Measurements from ENCODE around the gene ANKHD1. TPM values are rescaled to one million over a fixed set of nuclear protein-coding genes. Genes with fewer than 3 reads are reported as not detected.

ANKHD1 gene
- polyA plus RNA-seq, 1 donor from 2014 or later = 61.8 TPM

DNA sequence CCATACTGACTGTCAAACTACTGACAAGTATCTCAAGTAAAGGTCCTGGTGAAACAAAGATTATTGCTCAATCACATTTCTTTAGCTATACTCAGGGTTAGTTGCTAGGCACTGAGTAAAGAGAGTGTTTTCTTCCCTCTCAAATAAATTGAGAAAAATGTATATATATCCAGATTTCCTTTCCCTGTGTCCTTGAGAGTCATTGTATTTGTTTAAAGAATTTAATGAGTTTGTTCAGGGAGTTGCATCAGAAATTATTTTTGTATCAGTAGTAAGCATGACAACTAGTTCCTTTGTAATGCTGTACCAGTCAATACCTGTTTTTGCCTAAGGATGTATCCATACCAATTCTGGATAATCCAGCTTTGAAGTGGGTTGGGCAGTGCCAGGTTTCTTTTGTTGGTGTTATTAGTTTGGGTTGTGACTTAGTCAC lies 3.2 kb upstream of the ANKHD1 start:
- no peak overlapping the region for H3K4me2 ChIP-seq (ENCODE audit: low read length)

DNA sequence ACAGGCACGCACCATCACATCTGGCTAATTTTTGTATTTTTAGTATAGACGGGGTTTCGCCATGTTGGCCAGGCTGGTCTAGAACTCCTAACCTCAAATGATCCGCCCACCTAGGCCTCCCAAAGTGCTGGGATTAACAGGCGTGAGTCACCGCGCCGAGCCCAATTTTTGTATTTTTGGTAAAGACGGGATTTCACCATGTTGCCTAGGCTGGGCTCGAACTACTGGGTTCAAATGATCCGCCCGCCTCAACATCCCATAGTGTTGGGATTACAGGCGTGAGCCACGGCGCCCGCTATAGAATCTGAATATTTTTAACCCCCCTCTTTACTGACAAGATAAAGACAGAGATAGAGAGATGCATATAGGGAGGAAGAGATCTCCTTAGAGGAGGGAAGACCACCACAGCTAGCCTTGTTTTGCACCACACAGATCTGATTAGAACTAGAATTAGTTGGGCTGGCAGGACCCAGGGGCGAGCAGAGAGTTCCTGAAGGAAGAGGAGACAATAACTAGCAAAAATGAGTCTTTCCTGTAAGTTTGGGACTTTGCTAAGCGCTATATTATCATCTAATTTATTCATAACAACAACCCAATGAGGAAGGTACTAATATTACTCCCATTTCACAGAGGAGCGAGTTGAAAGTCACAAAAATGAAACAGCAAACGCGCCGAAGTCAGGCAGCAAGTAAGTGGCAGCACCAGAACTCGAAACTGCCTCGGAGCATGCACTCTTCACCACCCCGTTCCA lies 1.5 kb upstream of the ANKHD1 start:
- peak overlapping the region; percentile 92 for H3K27ac ChIP-seq (ENCODE audit: low read length)
- peak overlapping the region; percentile 63 for H3K4me2 ChIP-seq (ENCODE audit: low read length)
- H3K27me3 ChIP-seq (ENCODE audit: insufficient read depth, low read depth, low read length) = no peaks in the 10 kb centered on the region
- H3K36me3 ChIP-seq (ENCODE audit: insufficient read depth, low read length) = no peaks in the 10 kb centered on the region
- H3K9me3 ChIP-seq (ENCODE audit: low read length) = no peaks in the 10 kb centered on the region
- peak overlapping the region; percentile 90 for H3K4me3 ChIP-seq (ENCODE audit: low read length)
- peaks cover 31% of the 10 kb centered on the region for H3K79me2 ChIP-seq (replicated peaks; ENCODE audit: insufficient read depth, low read length)
- peak overlapping the region; percentile 80 for H3K9ac ChIP-seq (ENCODE audit: low read length)
- no peaks in the 10 kb centered on the region for H3K9me2 ChIP-seq (ENCODE audit: insufficient read depth, low read length)
- H4K20me1 ChIP-seq (ENCODE audit: insufficient read depth) = peaks cover 5% of the 10 kb centered on the region
- TF ChIP-seq, protein P1, sequence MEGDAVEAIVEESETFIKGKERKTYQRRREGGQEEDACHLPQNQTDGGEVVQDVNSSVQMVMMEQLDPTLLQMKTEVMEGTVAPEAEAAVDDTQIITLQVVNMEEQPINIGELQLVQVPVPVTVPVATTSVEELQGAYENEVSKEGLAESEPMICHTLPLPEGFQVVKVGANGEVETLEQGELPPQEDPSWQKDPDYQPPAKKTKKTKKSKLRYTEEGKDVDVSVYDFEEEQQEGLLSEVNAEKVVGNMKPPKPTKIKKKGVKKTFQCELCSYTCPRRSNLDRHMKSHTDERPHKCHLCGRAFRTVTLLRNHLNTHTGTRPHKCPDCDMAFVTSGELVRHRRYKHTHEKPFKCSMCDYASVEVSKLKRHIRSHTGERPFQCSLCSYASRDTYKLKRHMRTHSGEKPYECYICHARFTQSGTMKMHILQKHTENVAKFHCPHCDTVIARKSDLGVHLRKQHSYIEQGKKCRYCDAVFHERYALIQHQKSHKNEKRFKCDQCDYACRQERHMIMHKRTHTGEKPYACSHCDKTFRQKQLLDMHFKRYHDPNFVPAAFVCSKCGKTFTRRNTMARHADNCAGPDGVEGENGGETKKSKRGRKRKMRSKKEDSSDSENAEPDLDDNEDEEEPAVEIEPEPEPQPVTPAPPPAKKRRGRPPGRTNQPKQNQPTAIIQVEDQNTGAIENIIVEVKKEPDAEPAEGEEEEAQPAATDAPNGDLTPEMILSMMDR (IDR thresholded peaks at IDR 0.05; ENCODE audit: poor library complexity, severe bottlenecking) = no peak
- TF ChIP-seq MXI1 (conservative IDR thresholded peaks at IDR 0.05; ENCODE audit: poor library complexity, severe bottlenecking) (no peak), POLR2AphosphoS5 (IDR thresholded peaks at IDR 0.05) (no peak), RAD21 (conservative IDR thresholded peaks at IDR 0.05) (no peak), EP300 (conservative IDR thresholded peaks at IDR 0.05; ENCODE audit: poor library complexity, severe bottlenecking) (no peak), SMC3 (conservative IDR thresholded peaks at IDR 0.05; ENCODE audit: poor library complexity) (no peak), EZH2 (IDR thresholded peaks at IDR 0.05; ENCODE audit: borderline replicate concordance, insufficient read depth, low read length, poor library complexity, severe bottlenecking) (no peak), TAF1 (IDR thresholded peaks at IDR 0.05; ENCODE audit: low read depth) (no peak)
- TF ChIP-seq, protein P2, sequence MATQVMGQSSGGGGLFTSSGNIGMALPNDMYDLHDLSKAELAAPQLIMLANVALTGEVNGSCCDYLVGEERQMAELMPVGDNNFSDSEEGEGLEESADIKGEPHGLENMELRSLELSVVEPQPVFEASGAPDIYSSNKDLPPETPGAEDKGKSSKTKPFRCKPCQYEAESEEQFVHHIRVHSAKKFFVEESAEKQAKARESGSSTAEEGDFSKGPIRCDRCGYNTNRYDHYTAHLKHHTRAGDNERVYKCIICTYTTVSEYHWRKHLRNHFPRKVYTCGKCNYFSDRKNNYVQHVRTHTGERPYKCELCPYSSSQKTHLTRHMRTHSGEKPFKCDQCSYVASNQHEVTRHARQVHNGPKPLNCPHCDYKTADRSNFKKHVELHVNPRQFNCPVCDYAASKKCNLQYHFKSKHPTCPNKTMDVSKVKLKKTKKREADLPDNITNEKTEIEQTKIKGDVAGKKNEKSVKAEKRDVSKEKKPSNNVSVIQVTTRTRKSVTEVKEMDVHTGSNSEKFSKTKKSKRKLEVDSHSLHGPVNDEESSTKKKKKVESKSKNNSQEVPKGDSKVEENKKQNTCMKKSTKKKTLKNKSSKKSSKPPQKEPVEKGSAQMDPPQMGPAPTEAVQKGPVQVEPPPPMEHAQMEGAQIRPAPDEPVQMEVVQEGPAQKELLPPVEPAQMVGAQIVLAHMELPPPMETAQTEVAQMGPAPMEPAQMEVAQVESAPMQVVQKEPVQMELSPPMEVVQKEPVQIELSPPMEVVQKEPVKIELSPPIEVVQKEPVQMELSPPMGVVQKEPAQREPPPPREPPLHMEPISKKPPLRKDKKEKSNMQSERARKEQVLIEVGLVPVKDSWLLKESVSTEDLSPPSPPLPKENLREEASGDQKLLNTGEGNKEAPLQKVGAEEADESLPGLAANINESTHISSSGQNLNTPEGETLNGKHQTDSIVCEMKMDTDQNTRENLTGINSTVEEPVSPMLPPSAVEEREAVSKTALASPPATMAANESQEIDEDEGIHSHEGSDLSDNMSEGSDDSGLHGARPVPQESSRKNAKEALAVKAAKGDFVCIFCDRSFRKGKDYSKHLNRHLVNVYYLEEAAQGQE (IDR thresholded peaks at IDR 0.05; ENCODE audit: borderline replicate concordance) = no peak
- no peaks in the 10 kb centered on the region for H3F3A ChIP-seq (ENCODE audit: insufficient read depth, low read length, poor library complexity, severe bottlenecking)
- peak overlapping the region; percentile 77 for H2AFZ ChIP-seq (ENCODE audit: low read depth, low read length)

More for the DNA sequence above, 3.2 kb upstream of the ANKHD1 start:
- H3K27me3 ChIP-seq (ENCODE audit: insufficient read depth, low read depth, low read length) = no peaks in the 10 kb centered on the region
- H4K20me1 ChIP-seq (ENCODE audit: insufficient read depth) = no peaks in the 10 kb centered on the region
- H3K9ac ChIP-seq (ENCODE audit: low read length) = no peak overlapping the region
- H3K9me2 ChIP-seq (ENCODE audit: insufficient read depth, low read length) = no peaks in the 10 kb centered on the region
- H3K79me2 ChIP-seq (replicated peaks; ENCODE audit: insufficient read depth, low read length) = peaks cover 13% of the 10 kb centered on the region
- no peak overlapping the region for H3K4me3 ChIP-seq (ENCODE audit: low read length)
- no peaks in the 10 kb centered on the region for H3F3A ChIP-seq (ENCODE audit: insufficient read depth, low read length, poor library complexity, severe bottlenecking)
- H3K27ac ChIP-seq (ENCODE audit: low read length) = no peak overlapping the region
- no peaks in the 10 kb centered on the region for H3K9me3 ChIP-seq (ENCODE audit: low read length)
- TF ChIP-seq MXI1 (conservative IDR thresholded peaks at IDR 0.05; ENCODE audit: poor library complexity, severe bottlenecking) (no peak), EZH2 (IDR thresholded peaks at IDR 0.05; ENCODE audit: borderline replicate concordance, insufficient read depth, low read length, poor library complexity, severe bottlenecking) (no peak), TAF1 (IDR thresholded peaks at IDR 0.05; ENCODE audit: low read depth) (no peak), RAD21 (conservative IDR thresholded peaks at IDR 0.05) (no peak), SMC3 (conservative IDR thresholded peaks at IDR 0.05; ENCODE audit: poor library complexity) (no peak), POLR2AphosphoS5 (IDR thresholded peaks at IDR 0.05) (no peak), EP300 (conservative IDR thresholded peaks at IDR 0.05; ENCODE audit: poor library complexity, severe bottlenecking) (no peak)
- TF ChIP-seq, protein P2 (IDR thresholded peaks at IDR 0.05; ENCODE audit: borderline replicate concordance) = no peak
- TF ChIP-seq, protein P1 (IDR thresholded peaks at IDR 0.05; ENCODE audit: poor library complexity, severe bottlenecking) = no peak
- H3K36me3 ChIP-seq (ENCODE audit: insufficient read depth, low read length) = no peaks in the 10 kb centered on the region
- no peak overlapping the region for H2AFZ ChIP-seq (ENCODE audit: low read depth, low read length)
